Neural cell (in vitro differentiated cells): ENCODE data around the gene CCDC28A.

ENCODE experiments used
- CTCF ChIP-seq: fragments of 450-650 bp; IDR thresholded peaks from 2 replicates; pipeline ENCODE4 v1.5.1; 2014; ENCODE audit warnings: antibody characterized with exemption, mild to moderate bottlenecking, moderate library complexity; ENCODE audit not compliant: poor library complexity, severe bottlenecking
- EP300 ChIP-seq: fragments of 450-650 bp; conservative IDR thresholded peaks from 2 replicates; pipeline ENCODE4 v1.6.1; 2014; ENCODE audit warnings: antibody characterized with exemption, mild to moderate bottlenecking, moderate library complexity; ENCODE audit not compliant: poor library complexity, severe bottlenecking
- POLR2AphosphoS5 ChIP-seq: IDR thresholded peaks from 2 replicates; pipeline ENCODE4 v1.6.1; 2012
- RAD21 ChIP-seq: fragments of 450-650 bp; conservative IDR thresholded peaks from 2 replicates; pipeline ENCODE4 v1.6.1; 2014; ENCODE audit warnings: antibody characterized with exemption, mild to moderate bottlenecking, moderate library complexity

- TF ChIP-seq POLR2AphosphoS5 = no peak
- no peak for TF ChIP-seq CTCF
- TF ChIP-seq RAD21 = no peak
- TF ChIP-seq EP300 = no peak
Measured at GRCh38 chr6:138817799-138818198, 44.2 kb downstream of the CCDC28A start.
